DOHH2 (cell line): Measurements from ENCODE around the gene LCN2.
"Not testable (repeated sequence)": the region's sequence is repeated elsewhere in the genome, so short reads cannot be mapped to it uniquely, and the experiment has no call there.

Experiments
- H3F3A ChIP-seq: fragments of 200-600 bp; sonication (generic), shearing (Covaris generic); 2 replicates; pipeline ENCODE4 v1.6.0; 2016; ENCODE audit warnings: antibody characterized with exemption, mild to moderate bottlenecking; ENCODE audit not compliant: control insufficient read depth, insufficient read depth
- H3K27ac ChIP-seq: fragments of 200-600 bp; sonication (generic); 2 replicates; pipeline ENCODE4 v1.5.1; 2014; ENCODE audit warnings: low read depth, mild to moderate bottlenecking, low read length, moderate library complexity
- H3K27me3 ChIP-seq: fragments of 200-600 bp; sonication (generic); 2 replicates; pipeline ENCODE4 v1.6.1; 2014; ENCODE audit warnings: mild to moderate bottlenecking, low read length, mixed read lengths; ENCODE audit not compliant: control insufficient read depth
- H3K36me3 ChIP-seq: fragments of 200-600 bp; sonication (generic); 2 replicates; pipeline ENCODE4 v1.6.1; 2014; ENCODE audit warnings: mild to moderate bottlenecking, low read length, moderate library complexity, mixed read lengths; ENCODE audit not compliant: control insufficient read depth
- H3K4me1 ChIP-seq: fragments of 200-600 bp; sonication (generic); 2 replicates; pipeline ENCODE4 v1.6.1; 2014; ENCODE audit warnings: mild to moderate bottlenecking, low read length, mixed read lengths; ENCODE audit not compliant: control insufficient read depth
- H3K4me2 ChIP-seq: fragments of 200-600 bp; sonication (generic); 2 replicates; pipeline ENCODE4 v1.6.0; 2014; ENCODE audit warnings: mild to moderate bottlenecking, low read length, moderate library complexity
- H3K4me3 ChIP-seq: fragments of 200-600 bp; sonication (generic); 2 replicates; pipeline ENCODE4 v1.5.1; 2014; ENCODE audit warnings: mild to moderate bottlenecking, low read length, mixed read lengths
- H3K79me2 ChIP-seq: fragments of 200-600 bp; sonication (generic); 2 replicates; pipeline ENCODE4 v1.6.1; 2014; ENCODE audit warnings: mild to moderate bottlenecking, low read length, mixed read lengths; ENCODE audit not compliant: control insufficient read depth
- H3K9me2 ChIP-seq: fragments of 200-600 bp; sonication (generic); replicated peaks from 2 replicates; pipeline ENCODE4 v1.6.1; 2014; ENCODE audit warnings: mild to moderate bottlenecking, low read length, mixed read lengths; ENCODE audit not compliant: control insufficient read depth
- H3K9me3 ChIP-seq: fragments of 200-600 bp; sonication (generic); 2 replicates; pipeline ENCODE4 v1.6.1; 2014; ENCODE audit warnings: antibody characterized with exemption, low read length, mixed read lengths; ENCODE audit not compliant: control insufficient read depth, insufficient read depth
- H4K20me1 ChIP-seq: fragments of 200-600 bp; sonication (generic); 2 replicates; pipeline ENCODE4 v1.6.0; 2014; ENCODE audit warnings: low read depth, mild to moderate bottlenecking, antibody characterized with exemption, low read length, moderate library complexity; ENCODE audit not compliant: control insufficient read depth, insufficient read depth
- CTCF ChIP-seq: fragments of 200-600 bp; sonication (generic); IDR thresholded peaks from one replicate; pipeline ENCODE4 v1.5.1; 2014; ENCODE audit warnings: antibody characterized with exemption, mild to moderate bottlenecking, low read depth, low read length; ENCODE audit not compliant: poor library complexity, severe bottlenecking
- EZH2phosphoT487 ChIP-seq: fragments of 200-600 bp; sonication (generic); IDR thresholded peaks from 2 replicates; pipeline ENCODE4 v1.6.1; 2017; ENCODE audit warnings: borderline replicate concordance, mild to moderate bottlenecking, antibody characterized with exemption, low read length, moderate library complexity, mixed read lengths

Gene LCN2

GRCh38 chr9:128128836-128129590 is 20.2 kb upstream of the LCN2 start:
- no peaks in the 10 kb centered on the region for H3K9me3 ChIP-seq
- peaks cover 34% of the 10 kb centered on the region for H3K79me2 ChIP-seq
- H3K4me3 ChIP-seq = peak overlapping the region; percentile 92
- H3K27me3 ChIP-seq = peaks cover 15% of the 10 kb centered on the region
- H3K36me3 ChIP-seq = peaks cover 25% of the 10 kb centered on the region
- no peak overlapping the region for H3K27ac ChIP-seq
- H3K9me2 ChIP-seq = no peaks in the 10 kb centered on the region
- H4K20me1 ChIP-seq = peaks cover 6% of the 10 kb centered on the region; the same call in 1 of the 2 replicates
- H3K4me2 ChIP-seq = peak overlapping the region; percentile 88
- no peak for TF ChIP-seq CTCF
- TF ChIP-seq EZH2phosphoT487 = no peak
- peaks cover 24% of the 10 kb centered on the region for H3K4me1 ChIP-seq
- H3F3A ChIP-seq = no peaks in the 10 kb centered on the region

- Histone ChIP-seq H3K36me3 (peaks cover 14% of the 10 kb centered on the region), H3K79me2 (peaks cover 24% of the 10 kb centered on the region), H3K27me3 (peaks cover 17% of the 10 kb centered on the region), H3K4me1 (peaks cover 23% of the 10 kb centered on the region)
- not testable (repeated sequence) for H3K4me2 ChIP-seq, H3K4me3 ChIP-seq, H3F3A ChIP-seq, H3K27ac ChIP-seq, H3K9me2 ChIP-seq, H4K20me1 ChIP-seq, H3K9me3 ChIP-seq
These were observed 19.2 kb upstream of the LCN2 start for GRCh38 chr9:128129976-128130590.

- H3K27me3 ChIP-seq = peaks cover 23% of the 10 kb centered on the region
- H3K36me3 ChIP-seq, H3K4me3 ChIP-seq, H3K9me2 ChIP-seq, H3K27ac ChIP-seq, H3K9me3 ChIP-seq, H3K4me2 ChIP-seq, H3F3A ChIP-seq, H4K20me1 ChIP-seq: not testable (repeated sequence)
- H3K79me2 ChIP-seq = peaks cover 19% of the 10 kb centered on the region
- H3K4me1 ChIP-seq = peaks cover 17% of the 10 kb centered on the region
These were observed 18.6 kb upstream of the LCN2 start for GRCh38 chr9:128130651-128131050.

DNA sequence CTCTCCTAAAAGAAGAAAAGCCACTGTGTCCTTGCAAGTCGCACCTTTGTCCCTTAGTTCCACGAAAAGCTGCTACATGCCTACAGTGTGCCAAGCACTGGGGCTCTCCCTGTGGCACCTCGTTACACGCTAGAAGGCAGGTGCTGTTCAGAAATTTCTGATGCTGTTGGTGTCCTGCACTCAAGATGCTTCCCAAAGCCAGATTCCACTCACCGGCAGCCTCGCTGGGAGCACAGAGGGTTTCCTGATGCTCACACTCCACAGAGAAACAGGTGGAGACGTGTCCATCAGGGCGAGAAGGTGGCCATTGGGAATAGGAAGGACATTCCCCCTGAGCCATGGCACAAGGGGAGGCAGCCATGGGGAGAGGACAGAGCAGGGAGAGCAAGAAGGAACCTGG is 17.9 kb upstream of the LCN2 start:
- H4K20me1 ChIP-seq, H3K4me3 ChIP-seq: not testable (repeated sequence)

GRCh38 chr9:128132139-128132538 is 17.1 kb upstream of the LCN2 start:
- H3K4me3 ChIP-seq = not testable (repeated sequence)

More for the DNA sequence above, 17.9 kb upstream of the LCN2 start:
- H3K4me2 ChIP-seq, H3F3A ChIP-seq, H3K27ac ChIP-seq, H3K9me2 ChIP-seq, H3K36me3 ChIP-seq, H3K9me3 ChIP-seq: not testable (repeated sequence)
- peaks cover 10% of the 10 kb centered on the region for H3K4me1 ChIP-seq
- H3K27me3 ChIP-seq = peaks cover 25% of the 10 kb centered on the region
- H3K79me2 ChIP-seq = peaks cover 12% of the 10 kb centered on the region

GRCh38 chr9:128135561-128135960 is 13.7 kb upstream of the LCN2 start:
- peaks cover 29% of the 10 kb centered on the region for H3K27me3 ChIP-seq

More at GRCh38 chr9:128132139-128132538, 17.1 kb upstream of the LCN2 start:
- not testable (repeated sequence) for H3F3A ChIP-seq, H3K27ac ChIP-seq, H3K9me2 ChIP-seq, H3K4me1 ChIP-seq, H3K36me3 ChIP-seq, H4K20me1 ChIP-seq, H3K9me3 ChIP-seq, H3K79me2 ChIP-seq, H3K4me2 ChIP-seq
- peaks cover 29% of the 10 kb centered on the region for H3K27me3 ChIP-seq

More at GRCh38 chr9:128135561-128135960, 13.7 kb upstream of the LCN2 start:
- not testable (repeated sequence) for H3K4me1 ChIP-seq, H3K4me2 ChIP-seq, H3K36me3 ChIP-seq, H3F3A ChIP-seq, H3K9me3 ChIP-seq, H3K79me2 ChIP-seq, H3K4me3 ChIP-seq, H3K9me2 ChIP-seq, H4K20me1 ChIP-seq, H3K27ac ChIP-seq
